Ishikawa (cell line): ENCODE results near the gene HECTD4.

Source experiments
- FOXM1 ChIP-seq: IDR thresholded peaks from 2 replicates; pipeline ENCODE4 v1.6.1; 2012; ENCODE audit warnings: low read depth, borderline replicate concordance
- RAD21 ChIP-seq: IDR thresholded peaks from 2 replicates; pipeline ENCODE4 v1.6.1; 2012; ENCODE audit warnings: low read depth
- YY1 ChIP-seq: IDR thresholded peaks from 2 replicates; pipeline ENCODE4 v1.6.1; 2012; ENCODE audit warnings: low read depth
- TF ChIP-seq, protein P1 (sequence below): IDR thresholded peaks from 2 replicates; pipeline ENCODE4 v1.6.1; 2012; ENCODE audit warnings: low read depth, mild to moderate bottlenecking

DNA sequence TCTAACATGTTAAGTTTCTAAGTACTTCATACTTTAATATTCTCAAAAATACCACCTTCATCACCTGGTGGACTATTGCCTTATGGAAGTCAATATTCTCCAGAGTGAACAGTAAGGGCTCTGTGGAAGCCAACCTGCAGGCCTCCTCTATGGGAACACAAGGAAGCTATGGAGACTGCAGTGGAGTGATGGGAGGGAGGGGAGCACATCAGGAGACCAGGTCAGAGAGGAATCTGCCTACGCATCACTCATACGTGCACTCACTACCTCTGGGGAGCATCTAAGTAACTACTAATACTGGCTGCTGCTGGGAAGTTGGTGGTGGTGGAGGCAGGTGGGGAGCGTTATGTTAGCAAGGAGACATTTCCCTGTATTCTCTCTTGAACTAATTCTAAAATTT is 19.9 kb downstream of the HECTD4 start:
- TF ChIP-seq FOXM1: no peak
- TF ChIP-seq RAD21: no peak
- TF ChIP-seq YY1: no peak
- TF ChIP-seq, protein P1, sequence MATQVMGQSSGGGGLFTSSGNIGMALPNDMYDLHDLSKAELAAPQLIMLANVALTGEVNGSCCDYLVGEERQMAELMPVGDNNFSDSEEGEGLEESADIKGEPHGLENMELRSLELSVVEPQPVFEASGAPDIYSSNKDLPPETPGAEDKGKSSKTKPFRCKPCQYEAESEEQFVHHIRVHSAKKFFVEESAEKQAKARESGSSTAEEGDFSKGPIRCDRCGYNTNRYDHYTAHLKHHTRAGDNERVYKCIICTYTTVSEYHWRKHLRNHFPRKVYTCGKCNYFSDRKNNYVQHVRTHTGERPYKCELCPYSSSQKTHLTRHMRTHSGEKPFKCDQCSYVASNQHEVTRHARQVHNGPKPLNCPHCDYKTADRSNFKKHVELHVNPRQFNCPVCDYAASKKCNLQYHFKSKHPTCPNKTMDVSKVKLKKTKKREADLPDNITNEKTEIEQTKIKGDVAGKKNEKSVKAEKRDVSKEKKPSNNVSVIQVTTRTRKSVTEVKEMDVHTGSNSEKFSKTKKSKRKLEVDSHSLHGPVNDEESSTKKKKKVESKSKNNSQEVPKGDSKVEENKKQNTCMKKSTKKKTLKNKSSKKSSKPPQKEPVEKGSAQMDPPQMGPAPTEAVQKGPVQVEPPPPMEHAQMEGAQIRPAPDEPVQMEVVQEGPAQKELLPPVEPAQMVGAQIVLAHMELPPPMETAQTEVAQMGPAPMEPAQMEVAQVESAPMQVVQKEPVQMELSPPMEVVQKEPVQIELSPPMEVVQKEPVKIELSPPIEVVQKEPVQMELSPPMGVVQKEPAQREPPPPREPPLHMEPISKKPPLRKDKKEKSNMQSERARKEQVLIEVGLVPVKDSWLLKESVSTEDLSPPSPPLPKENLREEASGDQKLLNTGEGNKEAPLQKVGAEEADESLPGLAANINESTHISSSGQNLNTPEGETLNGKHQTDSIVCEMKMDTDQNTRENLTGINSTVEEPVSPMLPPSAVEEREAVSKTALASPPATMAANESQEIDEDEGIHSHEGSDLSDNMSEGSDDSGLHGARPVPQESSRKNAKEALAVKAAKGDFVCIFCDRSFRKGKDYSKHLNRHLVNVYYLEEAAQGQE: no peak
